A549 (cell line): ENCODE data around the gene ATG2A.

Source experiments
- CBX2 ChIP-seq: fragments of 200-600 bp; sonication (generic); IDR thresholded peaks from 2 replicates; pipeline ENCODE4 v1.6.1; 2016; ENCODE audit warnings: low read depth, mild to moderate bottlenecking, borderline replicate concordance
- EHMT2 ChIP-seq: fragments of 200-600 bp; sonication (generic); IDR thresholded peaks from 2 replicates; pipeline ENCODE4 v1.6.1; 2016; ENCODE audit warnings: antibody characterized with exemption, low read depth, mild to moderate bottlenecking, moderate library complexity
- KDM1A ChIP-seq: fragments of 200-600 bp; sonication (generic); IDR thresholded peaks from 2 replicates; pipeline ENCODE4 v1.6.1; 2016; ENCODE audit warnings: low read depth, mild to moderate bottlenecking
- KDM5A ChIP-seq: fragments of 200-600 bp; sonication (generic); IDR thresholded peaks from 2 replicates; pipeline ENCODE4 v1.6.1; 2016; ENCODE audit warnings: antibody characterized with exemption, mild to moderate bottlenecking
- MAFK ChIP-seq: fragments of 450-650 bp; IDR thresholded peaks from 2 replicates; pipeline ENCODE4 v1.6.1; 2014; ENCODE audit not compliant: partially characterized antibody
- MYC ChIP-seq: IDR thresholded peaks from 2 replicates; pipeline ENCODE4 v1.6.1; 2012; ENCODE audit warnings: mild to moderate bottlenecking, inconsistent platforms, low read length, improper control_type of control experiment, borderline replicate concordance
- POLR2A ChIP-seq: IDR thresholded peaks from 2 replicates; pipeline ENCODE4 v1.6.1; 2012; ENCODE audit warnings: mild to moderate bottlenecking, low read length
- POLR2AphosphoS2 ChIP-seq: conservative IDR thresholded peaks from 2 replicates; pipeline ENCODE4 v1.6.1; 2012; ENCODE audit warnings: low read length, improper control_type of control experiment, inconsistent platforms
- TF ChIP-seq, protein P1 (sequence below): fragments of 200-600 bp; sonication (generic); IDR thresholded peaks from 2 replicates; pipeline ENCODE4 v1.6.1; 2016; ENCODE audit warnings: antibody characterized with exemption, mild to moderate bottlenecking, moderate library complexity
- TF ChIP-seq, protein P2 (sequence below): fragments of >200 bp; sonication (Bioruptor Twin); formaldehyde crosslinking; IDR thresholded peaks from 3 replicates; pipeline ENCODE4 v1.5.1; 2016

GRCh38 chr11:64963072-64963631 is 46.1 kb upstream of the ATG2A start:
- TF ChIP-seq, protein P1, sequence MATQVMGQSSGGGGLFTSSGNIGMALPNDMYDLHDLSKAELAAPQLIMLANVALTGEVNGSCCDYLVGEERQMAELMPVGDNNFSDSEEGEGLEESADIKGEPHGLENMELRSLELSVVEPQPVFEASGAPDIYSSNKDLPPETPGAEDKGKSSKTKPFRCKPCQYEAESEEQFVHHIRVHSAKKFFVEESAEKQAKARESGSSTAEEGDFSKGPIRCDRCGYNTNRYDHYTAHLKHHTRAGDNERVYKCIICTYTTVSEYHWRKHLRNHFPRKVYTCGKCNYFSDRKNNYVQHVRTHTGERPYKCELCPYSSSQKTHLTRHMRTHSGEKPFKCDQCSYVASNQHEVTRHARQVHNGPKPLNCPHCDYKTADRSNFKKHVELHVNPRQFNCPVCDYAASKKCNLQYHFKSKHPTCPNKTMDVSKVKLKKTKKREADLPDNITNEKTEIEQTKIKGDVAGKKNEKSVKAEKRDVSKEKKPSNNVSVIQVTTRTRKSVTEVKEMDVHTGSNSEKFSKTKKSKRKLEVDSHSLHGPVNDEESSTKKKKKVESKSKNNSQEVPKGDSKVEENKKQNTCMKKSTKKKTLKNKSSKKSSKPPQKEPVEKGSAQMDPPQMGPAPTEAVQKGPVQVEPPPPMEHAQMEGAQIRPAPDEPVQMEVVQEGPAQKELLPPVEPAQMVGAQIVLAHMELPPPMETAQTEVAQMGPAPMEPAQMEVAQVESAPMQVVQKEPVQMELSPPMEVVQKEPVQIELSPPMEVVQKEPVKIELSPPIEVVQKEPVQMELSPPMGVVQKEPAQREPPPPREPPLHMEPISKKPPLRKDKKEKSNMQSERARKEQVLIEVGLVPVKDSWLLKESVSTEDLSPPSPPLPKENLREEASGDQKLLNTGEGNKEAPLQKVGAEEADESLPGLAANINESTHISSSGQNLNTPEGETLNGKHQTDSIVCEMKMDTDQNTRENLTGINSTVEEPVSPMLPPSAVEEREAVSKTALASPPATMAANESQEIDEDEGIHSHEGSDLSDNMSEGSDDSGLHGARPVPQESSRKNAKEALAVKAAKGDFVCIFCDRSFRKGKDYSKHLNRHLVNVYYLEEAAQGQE: no peak
- TF ChIP-seq KDM1A: no peak
- TF ChIP-seq POLR2A: no peak
- no peak for TF ChIP-seq KDM5A
- TF ChIP-seq MAFK: no peak
- no peak for TF ChIP-seq EHMT2
- no peak for TF ChIP-seq MYC
- TF ChIP-seq CBX2: no peak
- TF ChIP-seq, protein P2, sequence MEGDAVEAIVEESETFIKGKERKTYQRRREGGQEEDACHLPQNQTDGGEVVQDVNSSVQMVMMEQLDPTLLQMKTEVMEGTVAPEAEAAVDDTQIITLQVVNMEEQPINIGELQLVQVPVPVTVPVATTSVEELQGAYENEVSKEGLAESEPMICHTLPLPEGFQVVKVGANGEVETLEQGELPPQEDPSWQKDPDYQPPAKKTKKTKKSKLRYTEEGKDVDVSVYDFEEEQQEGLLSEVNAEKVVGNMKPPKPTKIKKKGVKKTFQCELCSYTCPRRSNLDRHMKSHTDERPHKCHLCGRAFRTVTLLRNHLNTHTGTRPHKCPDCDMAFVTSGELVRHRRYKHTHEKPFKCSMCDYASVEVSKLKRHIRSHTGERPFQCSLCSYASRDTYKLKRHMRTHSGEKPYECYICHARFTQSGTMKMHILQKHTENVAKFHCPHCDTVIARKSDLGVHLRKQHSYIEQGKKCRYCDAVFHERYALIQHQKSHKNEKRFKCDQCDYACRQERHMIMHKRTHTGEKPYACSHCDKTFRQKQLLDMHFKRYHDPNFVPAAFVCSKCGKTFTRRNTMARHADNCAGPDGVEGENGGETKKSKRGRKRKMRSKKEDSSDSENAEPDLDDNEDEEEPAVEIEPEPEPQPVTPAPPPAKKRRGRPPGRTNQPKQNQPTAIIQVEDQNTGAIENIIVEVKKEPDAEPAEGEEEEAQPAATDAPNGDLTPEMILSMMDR: no peak
- TF ChIP-seq POLR2AphosphoS2: no peak
